Urothelium cell line (cell line): ENCODE data around the gene VAMP7.
"Not testable (repeated sequence)": the region's sequence is repeated elsewhere in the genome, so short reads cannot be mapped to it uniquely, and the experiment has no call there.

Experiments used
- DNase-seq: peaks from one replicate; pipeline ENCODE4 v3.0.0; 2011; ENCODE audit warnings: low spot score, mixed read lengths
- FAIRE-seq: peaks from 2 replicates; lab custom pipeline; 2011; peaks lifted over from hg19 to GRCh38; lab: Jason Lieb, UNC

VAMP7 gene

GRCh38 chrX:155986995-155987394 lies 105.8 kb downstream of the VAMP7 start:
- not testable (repeated sequence) for FAIRE-seq, DNase-seq

- no peak for FAIRE-seq
- no peak for DNase-seq
These were observed 107.7 kb downstream of the VAMP7 start for GRCh38 chrX:155988859-155989258.
